Measurements from ENCODE around the gene RBM39. TPM values are rescaled to one million over a fixed set of nuclear protein-coding genes. Genes with fewer than 3 reads are reported as not detected.

Gene RBM39
- 100 to 1,000 TPM in 7 of 9 donors, 10 to 100 TPM in 2; 72.6 to 147 (median 112) TPM for total RNA-seq
- 100 to 1,000 TPM in 1 of 2 donors, 10 to 100 TPM in 1; 90.4 to 165 TPM for polyA plus RNA-seq
- long read RNA-seq, donor 1, full-length matches to known transcripts = 66 of 100 reads
- long read RNA-seq, donor 1, partial matches to known transcripts = 18 of 100 reads
- long read RNA-seq, donor 1, other reads (novel, unspliced or antisense) = 16 of 100 reads
- long read RNA-seq, donor 2, transcript RBM39-206 (18 exons, 2,883 nt) = minor isoform, 7 of 175 reads
- long read RNA-seq, donor 2, transcript RBM39-216 (18 exons, 2,124 nt) = minor isoform, 8 of 175 reads
- long read RNA-seq, donor 2, transcript RBM39-201 (17 exons, 2,488 nt) = major isoform, 52 of 175 reads
- long read RNA-seq, donor 2, transcript RBM39-203 (17 exons, 2,831 nt) = minor isoform, 50 of 175 reads
- long read RNA-seq, donor 2, partial matches to known transcripts = 26 of 175 reads
- long read RNA-seq, donor 2, other reads (novel, unspliced or antisense) = 25 of 175 reads
- long read RNA-seq, donor 3, full-length matches to known transcripts = 75 of 114 reads
- long read RNA-seq, donor 3, partial matches to known transcripts = 17 of 114 reads
- long read RNA-seq, donor 3, other reads (novel, unspliced or antisense) = 22 of 114 reads

- peak within 1 kb of the TSS; percentile 62 to 91 (median 78) for H3K4me3 ChIP-seq
- H3K27me3 ChIP-seq = no peaks in the 10 kb centered on the region
- 0% methylated on average over 54 to 66 of the region's 66 CpGs for WGBS, 4 donors
- intact Hi-C loops (cut with DNase I) = loop anchor here in 7 of 10 donors (1.0 to 10.0 kb wide), 6 partner anchors 29 to 145 kb away; partner anchors contain the start of genes NFS1 (in 1 of the 7), ROMO1 (in 1 of the 7) and SPAG4 (in 1 of the 7)
- ATAC-seq = peak; percentile 93 to 97 (median 96)
- peak; percentile 100 for DNase-seq
- H3K4me1 ChIP-seq = peaks cover 7 to 56% (median 34%) of the 10 kb centered on the region in 12 donors
- peaks cover 0 to 38% (median 36%) of the 10 kb centered on the region in 9 donors for H3K36me3 ChIP-seq
- peak within 1 kb of the TSS; percentile 96 to 100 (median 99) for H3K27ac ChIP-seq
- TF ChIP-seq POLR2A (IDR thresholded peaks at IDR 0.05) = peak; percentile 73 to 86
- TF ChIP-seq, protein P1, sequence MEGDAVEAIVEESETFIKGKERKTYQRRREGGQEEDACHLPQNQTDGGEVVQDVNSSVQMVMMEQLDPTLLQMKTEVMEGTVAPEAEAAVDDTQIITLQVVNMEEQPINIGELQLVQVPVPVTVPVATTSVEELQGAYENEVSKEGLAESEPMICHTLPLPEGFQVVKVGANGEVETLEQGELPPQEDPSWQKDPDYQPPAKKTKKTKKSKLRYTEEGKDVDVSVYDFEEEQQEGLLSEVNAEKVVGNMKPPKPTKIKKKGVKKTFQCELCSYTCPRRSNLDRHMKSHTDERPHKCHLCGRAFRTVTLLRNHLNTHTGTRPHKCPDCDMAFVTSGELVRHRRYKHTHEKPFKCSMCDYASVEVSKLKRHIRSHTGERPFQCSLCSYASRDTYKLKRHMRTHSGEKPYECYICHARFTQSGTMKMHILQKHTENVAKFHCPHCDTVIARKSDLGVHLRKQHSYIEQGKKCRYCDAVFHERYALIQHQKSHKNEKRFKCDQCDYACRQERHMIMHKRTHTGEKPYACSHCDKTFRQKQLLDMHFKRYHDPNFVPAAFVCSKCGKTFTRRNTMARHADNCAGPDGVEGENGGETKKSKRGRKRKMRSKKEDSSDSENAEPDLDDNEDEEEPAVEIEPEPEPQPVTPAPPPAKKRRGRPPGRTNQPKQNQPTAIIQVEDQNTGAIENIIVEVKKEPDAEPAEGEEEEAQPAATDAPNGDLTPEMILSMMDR (IDR thresholded peaks at IDR 0.05) = peak; percentile 19 to 74 (median 46)
- H3K9me3 ChIP-seq = no peaks in the 10 kb centered on the region
Observed at GRCh38 chr20:35741892-35742740, at the start of gene RBM39. TSS of gene RBM39 (minus strand) at chr20:35742260. CDS start at chr20:35740874, 1,386 bp downstream.

DNA sequence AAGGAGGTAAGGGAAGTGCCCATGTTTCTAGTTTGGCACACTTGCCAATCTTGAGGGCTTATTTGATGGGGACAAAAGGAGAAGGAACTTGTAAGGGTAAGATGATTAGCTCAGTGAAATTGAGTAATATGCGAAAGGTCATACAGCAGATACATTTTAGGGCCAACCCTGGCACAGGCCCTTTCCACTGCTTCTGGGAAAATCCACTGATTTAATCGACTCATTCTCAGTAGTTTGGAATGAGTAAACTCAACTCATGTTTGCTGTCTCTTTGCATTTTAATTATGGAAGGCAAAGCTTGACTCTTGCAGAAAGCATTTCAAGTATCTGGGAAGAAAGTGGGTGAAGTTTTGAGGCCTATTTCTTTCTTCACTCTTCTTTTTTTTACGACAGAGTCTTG lies 49.8 kb upstream of the RBM39 start:
- Histone ChIP-seq H3K4me3 (no peak overlapping the region), H3K36me3 (peaks cover 0 to 7% (median 0%) of the 10 kb centered on the region in 9 donors), H3K9me3 (no peaks in the 10 kb centered on the region), H3K27ac (peak overlapping the region in 1 of 12 donors; percentile 64), H3K4me1 (peaks cover 0 to 26% (median 6%) of the 10 kb centered on the region in 12 donors), H3K27me3 (no peaks in the 10 kb centered on the region)
- intact Hi-C loops (cut with DNase I) = no loop called here
- TF ChIP-seq, protein P1 (IDR thresholded peaks at IDR 0.05) = no peak
- no peak for TF ChIP-seq POLR2A (IDR thresholded peaks at IDR 0.05)
- peak in 2 of 4 donors; percentile 18 to 34 for ATAC-seq
- 83 to 93% (median 87%) methylated on average over 3 of the region's 3 CpGs for WGBS, 4 donors
- no peak for DNase-seq

GRCh38 chr20:35791097-35791496 lies 49.0 kb upstream of the RBM39 start:
- Histone ChIP-seq H3K4me3 (no peak overlapping the region), H3K9me3 (no peaks in the 10 kb centered on the region), H3K27ac (no peak overlapping the region), H3K36me3 (peaks cover 0 to 7% (median 0%) of the 10 kb centered on the region in 9 donors), H3K4me1 (peaks cover 0 to 19% (median 0%) of the 10 kb centered on the region in 12 donors), H3K27me3 (no peaks in the 10 kb centered on the region)
- 95 to 96% (median 95%) methylated on average over 5 of the region's 5 CpGs for WGBS, 4 donors
- TF ChIP-seq, protein P1 (IDR thresholded peaks at IDR 0.05) = no peak
- TF ChIP-seq POLR2A (IDR thresholded peaks at IDR 0.05) = no peak
- DNase-seq (no peak), ATAC-seq (no peak)
- intact Hi-C loops (cut with DNase I) = no loop called here
